Mucosa of descending colon (tissue), 3 donors: ENCODE results near the gene DDB1. TPM values are rescaled to one million over a fixed set of nuclear protein-coding genes. Genes with fewer than 3 reads are reported as not detected.

ENCODE experiments used
- ATAC-seq: fragments of 200-7000 bp; cut with Tn5 transposase; one replicate; pipeline ENCODE4 v1.9.1; 2020; ENCODE audit warnings: mild to moderate bottlenecking, moderate library complexity
- DNase-seq, 3 donors: peaks; one replicate each; pipeline ENCODE4 v3.0.0-alpha.2; 2020
- H3K36me3 ChIP-seq: fragments of 200-600 bp; one replicate; pipeline ENCODE4 v1.8.0; 2021; ENCODE audit warnings: low read depth, mild to moderate bottlenecking
- H3K4me1 ChIP-seq: fragments of 200-600 bp; one replicate; pipeline ENCODE4 v1.8.0; 2021; ENCODE audit warnings: low read depth, mild to moderate bottlenecking
- H3K4me3 ChIP-seq: fragments of 200-600 bp; one replicate; pipeline ENCODE4 v1.8.0; 2021; ENCODE audit warnings: mild to moderate bottlenecking
- H3K9me3 ChIP-seq: fragments of 200-600 bp; one replicate; pipeline ENCODE4 v1.8.0; 2021; ENCODE audit warnings: mild to moderate bottlenecking
- CTCF ChIP-seq: fragments of 200-600 bp; IDR thresholded peaks from one replicate; pipeline ENCODE4 v1.8.0; 2022; ENCODE audit warnings: antibody characterized with exemption, mild to moderate bottlenecking
- intact Hi-C, 2 donors: fragments of 100-400 bp; cut with DNase I in 1 of 2; cut with micrococcal nuclease in 1 of 2; formaldehyde crosslinking; loops; one replicate each; pipeline versions ENCODE4 v1.11.0 to v1.11.1; 2022; cut with DNase I, micrococcal nuclease
- total RNA-seq, 3 donors: library from RNA; stranded (reverse); fragmentation: NEBNext Ultra II Directional in 2 of 3; extraction: Animal tissue kit (Norgen Biotek cat#: 25700) in 2 of 3; gene quantifications; one replicate each; pipeline versions ENCODE4 v1.2.1 to v1.2.4, GENCODE V29; 2021 to 2023
- donor health status: DM: no; HTN: no; CAD: no; lungs with moderate emphysema.
- donor health status: DM: no; HTN: no; CAD: no.
- donor health status: DM: no; HTN: yes; CAD: no.

DDB1 gene
- total RNA-seq, 3 donors from 2014 or later = 121 to 152 (median 140) TPM

GRCh38 chr11:61333550-61334433, 887 bp upstream of the DDB1 start:
- no peaks in the 10 kb centered on the region for H3K9me3 ChIP-seq

GRCh38 chr11:61332281-61332796, 566 bp downstream of the DDB1 start:
- Histone ChIP-seq H3K9me3 (no peaks in the 10 kb centered on the region), H3K4me1 (peaks cover 28% of the 10 kb centered on the region), H3K36me3 (no peaks in the 10 kb centered on the region), H3K4me3 (peak overlapping the region; percentile 100)
- TF ChIP-seq CTCF = no peak
- no peak for ATAC-seq
- intact Hi-C loops = no loop called here
- DNase-seq = no peak

More at GRCh38 chr11:61333550-61334433, 887 bp upstream of the DDB1 start:
- no peak for ATAC-seq
- H3K36me3 ChIP-seq = no peaks in the 10 kb centered on the region
- intact Hi-C loops = no loop called here
- no peak for TF ChIP-seq CTCF
- peak overlapping the region; percentile 100 for H3K4me3 ChIP-seq
- peak in 1 of 3 donors; percentile 37 for DNase-seq
- H3K4me1 ChIP-seq = peaks cover 28% of the 10 kb centered on the region

- Histone ChIP-seq H3K4me1 (peaks cover 28% of the 10 kb centered on the region), H3K36me3 (no peaks in the 10 kb centered on the region), H3K9me3 (no peaks in the 10 kb centered on the region), H3K4me3 (no peak overlapping the region)
- DNase-seq (no peak), ATAC-seq (no peak)
- intact Hi-C loops = no loop called here
- TF ChIP-seq CTCF = no peak
Observed at GRCh38 chr11:61331651-61332050, 1.3 kb downstream of the DDB1 start.

GRCh38 chr11:61329871-61330270, 3.0 kb downstream of the DDB1 start:
- TF ChIP-seq CTCF = no peak
- Histone ChIP-seq H3K36me3 (no peaks in the 10 kb centered on the region), H3K4me1 (peaks cover 16% of the 10 kb centered on the region), H3K4me3 (no peak overlapping the region), H3K9me3 (no peaks in the 10 kb centered on the region)
- intact Hi-C loops = no loop called here
- ATAC-seq (no peak), DNase-seq (no peak)

GRCh38 chr11:61328351-61328750, 4.6 kb downstream of the DDB1 start:
- no peaks in the 10 kb centered on the region for H3K36me3 ChIP-seq
- no peak for ATAC-seq
- intact Hi-C loops = no loop called here

More at GRCh38 chr11:61328351-61328750, 4.6 kb downstream of the DDB1 start:
- Histone ChIP-seq H3K9me3 (no peaks in the 10 kb centered on the region), H3K4me1 (peaks cover 14% of the 10 kb centered on the region), H3K4me3 (no peak overlapping the region)
- no peak for TF ChIP-seq CTCF
- DNase-seq = no peak
